Activated CD8-positive, alpha-beta memory T cell treated with anti-CD3 and anti-CD28 coated beads, Interleukin-2, amount 10 ng/mL, durations not matched to agents 7 days and 5 days (primary cell): ENCODE results near the gene IFFO2. TPM values are rescaled to one million over a fixed set of nuclear protein-coding genes. Genes with fewer than 3 reads are reported as not detected.

Experiments used
- ATAC-seq: fragments of 150-1000 bp; cut with Tn5 transposase; one replicate; pipeline ENCODE4 v1.10.0; 2021; ENCODE audit warnings: moderate library complexity
- CTCF ChIA-PET: fragments of 350-600 bp; sonication (Branson Sonifier 250); formaldehyde crosslinking; loops from one replicate; lab custom pipeline; 2021; ENCODE audit warnings: antibody characterized with exemption; lab: Charles Lee
- DNase-seq: peaks from one replicate; pipeline ENCODE4 v3.0.0-alpha.2; 2020
- H3K27ac Mint-ChIP-seq: one replicate; pipeline ENCODE4 v1.8.0; 2021; ENCODE audit warnings: mild to moderate bottlenecking, mixed read lengths
- H3K27me3 Mint-ChIP-seq: one replicate; pipeline ENCODE4 v1.8.0; 2021; ENCODE audit warnings: mixed read lengths
- H3K36me3 Mint-ChIP-seq: one replicate; pipeline ENCODE4 v1.8.0; 2021; ENCODE audit warnings: mild to moderate bottlenecking, mixed read lengths
- H3K4me1 Mint-ChIP-seq: one replicate; pipeline ENCODE4 v1.8.0; 2021; ENCODE audit warnings: mixed read lengths
- H3K4me3 Mint-ChIP-seq: one replicate; pipeline ENCODE4 v1.8.0; 2021; ENCODE audit warnings: mild to moderate bottlenecking, moderate library complexity, mixed read lengths
- H3K9me3 Mint-ChIP-seq: one replicate; pipeline ENCODE4 v1.8.0; 2022; ENCODE audit warnings: low read depth, mixed read lengths
- total RNA-seq, 2 experiments: library from RNA; stranded (reverse); gene quantifications; one replicate each; pipeline ENCODE4 v1.2.3, GENCODE V29; 2021

Gene IFFO2
- total RNA-seq, 2 experiments from 2014 or later, result 12.5 to 13.7 TPM

- Mint-ChIP-seq H3K27ac (no peak overlapping the region), H3K4me3 (no peak overlapping the region), H3K4me1 (peaks cover 4% of the 10 kb centered on the region), H3K9me3 (no peaks in the 10 kb centered on the region), H3K27me3 (no peaks in the 10 kb centered on the region), H3K36me3 (peaks cover 18% of the 10 kb centered on the region)
- CTCF ChIA-PET, result interaction anchor here (0.7 to 4.9 kb wide), 43 partner anchors 8 to 335 kb away, joined by 3 to 55 read pairs (median 6); partner anchors contain the start of genes ALDH4A1 and IFFO2
- peak; percentile 89 for ATAC-seq
- peak; percentile 75 for DNase-seq
Measured at GRCh38 chr1:18913065-18913835, 43.2 kb downstream of the IFFO2 start.

DNA sequence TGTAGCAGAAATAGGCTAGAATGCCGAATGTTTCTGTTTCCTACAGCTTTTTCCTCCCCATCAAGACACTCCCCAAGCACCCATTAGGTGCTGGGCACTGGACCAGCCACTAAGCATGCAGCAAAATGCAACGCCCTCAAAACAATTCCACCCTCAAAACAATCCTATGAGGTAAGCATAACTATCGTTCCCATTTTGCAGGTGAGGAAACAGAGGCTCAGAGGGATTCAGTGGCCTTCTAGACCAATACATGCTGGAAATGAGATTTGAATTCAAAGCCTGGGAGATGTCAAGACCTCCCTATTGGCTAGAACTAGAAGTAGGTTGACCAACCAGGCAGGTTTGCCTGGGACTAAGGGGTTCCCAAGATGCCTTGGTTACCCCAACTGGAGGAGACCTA, 43.9 kb downstream of the IFFO2 start:
- Mint-ChIP-seq H3K9me3 (no peaks in the 10 kb centered on the region), H3K36me3 (peaks cover 20% of the 10 kb centered on the region), H3K4me3 (no peak overlapping the region), H3K27me3 (no peaks in the 10 kb centered on the region), H3K27ac (no peak overlapping the region), H3K4me1 (peaks cover 4% of the 10 kb centered on the region)
- no peak for ATAC-seq
- CTCF ChIA-PET, result interaction anchor here (0.9 to 4.9 kb wide), 34 partner anchors 8 to 336 kb away, joined by 3 to 55 read pairs (median 6); partner anchors contain the start of genes ALDH4A1 and IFFO2
- DNase-seq, result no peak

DNA sequence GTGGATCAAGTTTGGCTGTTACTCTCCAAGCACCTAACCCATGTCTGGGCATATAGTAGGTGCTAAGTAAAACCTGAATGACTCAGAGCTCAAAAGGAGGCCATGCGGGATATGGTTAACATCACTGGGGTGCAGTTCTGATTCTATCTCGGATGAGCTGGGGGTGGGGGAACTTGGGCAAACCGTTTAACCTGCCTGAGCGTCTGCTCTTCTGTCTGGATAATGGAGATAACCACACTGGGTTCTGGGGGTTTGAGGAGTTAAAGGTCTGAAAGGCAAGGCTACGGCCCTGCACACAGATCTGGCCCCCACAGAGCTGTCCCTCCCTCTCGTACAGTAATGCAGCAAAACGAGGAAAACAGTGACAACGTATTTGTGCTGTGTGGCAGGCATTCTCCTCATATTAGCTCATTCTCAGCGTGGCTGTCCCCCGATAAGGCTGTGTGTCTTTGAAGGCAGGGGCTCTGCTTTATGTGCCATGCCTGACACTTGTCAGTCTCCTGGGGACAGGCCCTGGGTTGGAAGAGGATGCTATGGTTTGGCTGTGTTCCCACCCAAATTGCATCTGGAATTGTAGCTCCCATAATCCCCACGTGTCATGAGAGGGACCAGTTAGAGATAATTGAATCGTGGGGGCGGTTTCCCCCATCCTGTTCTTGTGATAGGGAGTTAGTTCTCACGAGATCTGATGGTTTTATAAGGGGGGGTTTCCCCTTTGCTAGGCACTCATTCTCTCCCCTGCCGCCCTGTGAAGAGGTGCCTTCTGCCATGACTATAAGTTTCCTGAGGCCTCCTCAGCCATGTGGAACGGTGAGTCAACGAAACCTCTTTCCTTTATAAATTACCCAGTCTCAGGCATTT, 47.3 kb downstream of the IFFO2 start:
- CTCF ChIA-PET, result interaction anchor here (0.7 to 3.6 kb wide), 13 partner anchors 24 to 211 kb away, joined by 3 to 39 read pairs (median 4); partner anchors contain the start of gene IFFO2
- Mint-ChIP-seq H3K27ac (no peak overlapping the region), H3K9me3 (no peaks in the 10 kb centered on the region), H3K4me3 (no peak overlapping the region), H3K4me1 (peaks cover 4% of the 10 kb centered on the region), H3K36me3 (peaks cover 20% of the 10 kb centered on the region), H3K27me3 (no peaks in the 10 kb centered on the region)
- ATAC-seq (no peak), DNase-seq (no peak)

DNA sequence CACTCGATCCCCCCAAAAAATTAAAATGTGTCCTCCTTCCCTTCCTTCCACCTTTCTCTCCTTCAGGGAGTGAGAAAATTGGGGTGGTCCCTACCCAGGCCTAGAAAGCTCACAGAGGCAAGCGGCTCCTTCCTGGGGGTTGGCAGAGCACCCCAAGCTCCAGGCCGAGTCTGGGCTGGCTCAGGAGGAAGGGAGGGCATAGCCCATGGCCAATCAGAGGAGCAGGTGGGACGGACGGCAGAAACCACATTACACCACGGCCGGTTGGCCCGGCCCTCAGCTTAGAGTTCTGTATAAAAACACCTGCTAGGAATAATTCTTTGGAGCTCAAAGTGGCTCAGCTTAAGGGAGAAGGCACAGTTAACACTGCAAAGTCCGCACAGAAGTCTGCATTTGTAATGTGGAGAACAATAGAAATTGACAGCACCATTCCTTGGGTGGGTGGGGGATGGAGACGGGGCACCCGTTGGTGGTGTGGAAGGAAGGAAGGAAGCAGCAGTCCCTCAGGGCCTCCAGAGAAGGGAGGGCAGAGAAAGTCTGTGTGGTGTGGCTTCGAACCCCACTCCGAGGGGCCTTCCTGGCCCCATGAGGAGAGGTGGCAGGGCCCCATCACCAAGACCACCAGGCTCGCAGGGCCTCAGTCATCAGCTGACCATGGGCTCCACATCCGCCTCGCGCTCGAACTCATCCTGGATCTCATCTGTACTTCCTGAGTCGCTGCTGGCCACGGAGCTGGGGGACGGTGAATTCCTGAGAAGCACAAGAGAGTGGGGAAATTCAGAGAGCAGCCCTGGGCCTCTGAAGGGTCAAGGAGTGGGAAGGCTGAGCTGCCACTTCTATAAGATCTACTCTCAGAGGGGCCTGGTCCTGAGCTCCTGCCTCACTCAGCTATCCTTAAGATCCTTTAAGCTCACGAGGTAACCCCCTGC, 48.3 kb downstream of the IFFO2 start:
- Mint-ChIP-seq H3K9me3 (no peaks in the 10 kb centered on the region), H3K4me1 (peaks cover 13% of the 10 kb centered on the region), H3K27me3 (no peaks in the 10 kb centered on the region), H3K4me3 (no peak overlapping the region), H3K27ac (no peak overlapping the region), H3K36me3 (peaks cover 20% of the 10 kb centered on the region)
- DNase-seq, result no peak
- ATAC-seq, result no peak
- CTCF ChIA-PET, result interaction anchor here (0.7 to 6.3 kb wide), 25 partner anchors 7 to 212 kb away, joined by 3 to 55 read pairs (median 7); partner anchors contain the start of gene IFFO2

DNA sequence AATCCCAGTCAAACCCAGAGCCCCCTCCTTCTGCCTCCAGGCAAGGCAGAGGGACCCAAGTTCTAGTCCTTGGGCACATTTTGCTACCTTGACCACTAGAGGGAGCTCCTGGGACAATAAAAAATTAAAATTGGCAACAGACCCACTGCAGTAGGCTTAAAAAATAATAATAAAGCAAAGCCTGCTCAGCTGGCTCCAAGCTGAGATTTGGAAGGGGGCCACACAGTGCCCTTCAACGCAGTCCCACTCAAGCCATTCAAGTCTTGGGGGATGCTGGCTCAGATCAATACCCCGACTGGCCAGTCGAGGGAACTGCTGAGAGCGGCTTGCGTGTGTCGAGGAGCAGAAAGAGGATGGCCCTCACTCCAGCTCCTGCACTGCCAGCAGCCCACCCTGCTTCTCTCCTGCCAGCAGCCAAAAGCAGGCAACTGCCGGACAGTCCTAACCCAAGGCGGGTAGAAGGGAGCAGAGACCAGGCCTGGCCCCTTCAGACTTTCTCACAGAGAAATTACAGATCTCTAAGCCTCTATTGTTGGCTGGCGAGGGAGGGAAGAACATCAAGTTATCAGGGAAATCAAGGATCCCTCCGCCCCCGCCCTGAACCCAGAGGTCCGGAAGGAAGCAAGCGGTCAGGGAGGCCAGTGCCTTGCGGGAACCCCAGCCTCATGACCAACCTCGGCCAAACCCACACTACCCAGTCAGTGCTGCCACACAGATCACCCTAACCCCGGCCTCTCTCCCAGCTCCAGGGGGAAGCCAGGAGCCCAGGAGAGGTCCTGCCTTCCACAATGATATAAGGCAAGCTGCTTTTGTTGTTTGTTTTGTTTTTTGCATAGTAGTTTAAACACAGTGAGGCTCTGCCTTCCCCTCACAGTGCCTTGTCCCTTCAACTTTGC, 49.2 kb downstream of the IFFO2 start:
- Mint-ChIP-seq H3K4me3 (no peak overlapping the region), H3K36me3 (peaks cover 20% of the 10 kb centered on the region), H3K27ac (no peak overlapping the region), H3K27me3 (no peaks in the 10 kb centered on the region), H3K9me3 (no peaks in the 10 kb centered on the region), H3K4me1 (peaks cover 11% of the 10 kb centered on the region)
- ATAC-seq, result no peak
- CTCF ChIA-PET, result interaction anchor here (0.8 to 6.3 kb wide), 45 partner anchors 7 to 753 kb away, joined by 3 to 55 read pairs (median 4); partner anchors contain the start of gene IFFO2
- peak; percentile 70 for DNase-seq

DNA sequence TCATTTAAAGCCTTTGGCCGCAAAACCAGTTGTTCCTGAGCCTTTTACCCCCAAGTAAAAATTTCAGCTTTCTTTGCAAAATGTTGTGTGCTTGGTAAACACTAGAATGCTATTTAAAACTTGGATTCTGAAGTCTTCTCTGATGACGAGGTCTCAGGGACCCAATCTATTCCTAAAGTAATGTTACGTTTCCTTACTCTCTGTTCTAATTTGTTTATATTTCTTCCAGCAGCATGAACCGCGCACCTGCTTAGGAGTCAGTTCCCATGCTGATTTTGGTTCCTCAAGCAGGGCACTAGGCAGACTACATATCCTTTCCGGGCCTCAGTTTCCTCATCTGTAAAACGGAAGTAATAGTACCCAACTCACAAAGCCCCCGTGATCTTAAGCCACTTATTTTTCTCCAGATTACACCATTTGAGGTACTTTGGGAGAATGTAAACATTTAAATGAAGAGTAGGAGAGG, 53.2 kb downstream of the IFFO2 start:
- peak overlapping the region; percentile 92 for H3K4me3 Mint-ChIP-seq
- H3K4me1 Mint-ChIP-seq, result peaks cover 19% of the 10 kb centered on the region
- H3K36me3 Mint-ChIP-seq, result peaks cover 1% of the 10 kb centered on the region
- ATAC-seq (no peak), DNase-seq (no peak)
- H3K27ac Mint-ChIP-seq, result peak overlapping the region; percentile 97
- no peaks in the 10 kb centered on the region for H3K27me3 Mint-ChIP-seq
- no peaks in the 10 kb centered on the region for H3K9me3 Mint-ChIP-seq
- CTCF ChIA-PET, result interaction anchor here (0.8 to 6.3 kb wide), 19 partner anchors 9 to 338 kb away, joined by 3 to 55 read pairs (median 3); no protein-coding TSS in a partner anchor

DNA sequence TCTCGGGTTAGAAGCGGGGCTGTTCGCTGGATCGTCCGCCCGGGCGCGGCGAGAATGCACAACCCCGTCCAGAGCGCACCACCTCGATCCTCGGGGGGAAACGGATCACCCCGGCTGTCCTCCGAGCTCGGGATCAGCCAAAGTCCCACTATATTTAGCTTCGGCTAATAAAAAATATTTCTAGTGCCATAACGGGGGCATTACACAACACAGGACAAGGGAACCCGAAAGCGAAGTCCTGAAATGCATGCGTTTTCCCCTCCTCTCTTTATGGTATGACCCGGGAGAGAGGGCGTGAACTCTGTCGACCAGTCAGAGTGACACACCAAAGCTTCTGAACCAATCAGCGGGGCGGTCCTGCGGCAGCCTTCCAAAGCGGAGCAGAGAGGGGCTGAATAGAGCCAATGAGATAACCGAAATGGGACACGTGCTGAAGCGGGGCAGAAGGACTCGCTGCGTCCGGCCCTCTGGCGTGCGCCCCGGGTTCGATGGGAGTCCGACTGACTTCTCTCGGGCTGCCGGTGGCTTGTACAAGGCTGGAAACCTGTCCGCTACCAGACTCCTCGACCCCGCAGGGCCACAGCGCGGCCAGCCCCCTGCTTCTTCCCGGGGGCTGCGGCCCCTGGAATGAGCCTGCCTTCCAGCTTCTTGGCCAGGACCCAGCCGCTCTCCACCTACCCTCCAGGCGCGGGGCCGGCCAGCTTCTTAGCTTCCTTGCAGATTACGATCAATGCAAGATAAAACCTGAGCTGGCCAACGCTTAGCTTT, 53.8 kb downstream of the IFFO2 start, which contains the start of gene ALDH4A1:
Gene ALDH4A1, minus strand, starts transcription at position 33 of the 768 bp plus-strand sequence. Its CDS starts 32 bp downstream, at position 1.
- Mint-ChIP-seq H3K36me3 (no peaks in the 10 kb centered on the region), H3K4me1 (peaks cover 19% of the 10 kb centered on the region), H3K9me3 (no peaks in the 10 kb centered on the region), H3K27me3 (no peaks in the 10 kb centered on the region), H3K27ac (peak within 1 kb of the TSS; percentile 97), H3K4me3 (peak within 1 kb of the TSS; percentile 92)
- DNase-seq (peak; percentile 98), ATAC-seq (peak; percentile 99)
- CTCF ChIA-PET, result interaction anchor here (0.8 to 6.3 kb wide), 18 partner anchors 8 to 339 kb away, joined by 3 to 55 read pairs (median 4); no protein-coding TSS in a partner anchor

DNA sequence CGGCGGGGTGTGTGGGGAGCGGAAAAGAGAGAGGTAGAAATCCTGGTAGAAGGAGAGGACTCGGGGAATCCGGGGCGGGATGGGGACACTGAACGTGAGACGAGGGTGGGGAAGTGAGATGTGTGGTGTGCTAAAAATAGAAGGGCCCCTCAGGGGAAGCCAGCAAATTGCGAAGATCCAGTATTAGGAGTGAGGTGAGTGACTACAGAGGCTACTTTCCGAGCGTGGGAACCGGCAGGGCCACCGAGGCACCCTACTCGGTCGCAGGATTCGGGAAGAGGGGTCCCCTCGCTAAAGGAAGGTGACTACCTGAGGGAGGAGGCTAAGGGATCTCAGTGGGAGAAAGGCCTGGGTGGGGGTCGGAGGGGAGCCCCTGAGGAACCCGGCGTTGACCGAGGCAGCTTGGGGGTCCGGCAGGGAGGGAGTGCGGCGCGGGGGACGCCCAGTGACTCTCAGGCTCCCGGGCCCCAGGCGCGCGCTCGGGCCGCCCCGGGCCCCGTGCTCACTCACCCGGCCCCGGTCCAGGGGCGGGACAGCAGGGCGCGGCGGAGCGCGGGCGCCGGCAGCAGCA, 54.4 kb downstream of the IFFO2 start:
- peak; percentile 44 for DNase-seq
- H3K36me3 Mint-ChIP-seq, result no peaks in the 10 kb centered on the region
- no peaks in the 10 kb centered on the region for H3K9me3 Mint-ChIP-seq
- no peaks in the 10 kb centered on the region for H3K27me3 Mint-ChIP-seq
- peak overlapping the region; percentile 92 for H3K4me3 Mint-ChIP-seq
- peak overlapping the region; percentile 81 for H3K27ac Mint-ChIP-seq
- H3K4me1 Mint-ChIP-seq, result peaks cover 19% of the 10 kb centered on the region
- no peak for ATAC-seq
- CTCF ChIA-PET, result interaction anchor here (0.8 to 6.3 kb wide), 15 partner anchors 13 to 212 kb away, joined by 3 to 55 read pairs (median 4); no protein-coding TSS in a partner anchor

DNA sequence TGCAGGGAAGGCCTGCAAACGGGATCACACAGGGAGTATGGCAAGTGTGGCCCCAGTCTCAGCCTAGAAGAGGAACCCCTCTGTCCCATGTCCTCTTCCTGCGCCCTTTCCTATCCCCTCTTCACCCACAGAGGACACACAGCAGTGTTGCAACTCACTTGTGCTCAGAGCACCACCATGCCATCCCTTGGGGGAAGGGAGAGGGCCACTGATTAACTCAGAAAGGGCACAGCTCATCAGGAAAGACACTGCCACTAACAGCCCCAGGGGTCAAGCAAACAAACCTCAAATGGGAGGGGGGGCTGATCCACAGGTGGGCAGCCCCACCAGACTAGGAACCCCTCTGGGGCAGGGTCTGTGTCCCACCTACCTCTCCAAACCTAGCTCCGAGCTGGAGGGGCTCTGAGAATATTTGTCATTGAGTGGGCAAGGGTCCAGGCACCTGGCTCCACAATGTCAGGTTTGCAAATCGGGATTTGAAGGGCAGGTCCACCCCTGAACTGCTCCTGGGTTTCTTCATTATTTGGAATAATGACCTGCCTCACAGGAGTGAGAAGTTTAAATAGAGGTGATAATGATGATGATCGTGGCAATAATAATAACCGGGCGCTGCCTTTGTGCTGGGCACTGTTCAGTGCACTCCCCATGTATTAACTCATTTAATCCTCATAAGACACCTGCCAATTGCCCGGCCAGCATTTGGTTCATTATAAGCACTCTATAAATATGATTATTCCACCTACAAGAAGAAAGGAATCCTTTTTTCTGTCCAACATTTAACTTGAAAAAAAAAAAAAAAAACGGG, 55.1 kb downstream of the IFFO2 start:
- CTCF ChIA-PET, result interaction anchor here (0.7 to 6.3 kb wide), 5 partner anchors 12 to 213 kb away, joined by 3 to 55 read pairs (median 10); no protein-coding TSS in a partner anchor
- Mint-ChIP-seq H3K27me3 (no peaks in the 10 kb centered on the region), H3K27ac (peak overlapping the region; percentile 81), H3K4me1 (peaks cover 19% of the 10 kb centered on the region), H3K4me3 (peak overlapping the region; percentile 92), H3K9me3 (no peaks in the 10 kb centered on the region), H3K36me3 (no peaks in the 10 kb centered on the region)
- ATAC-seq (no peak), DNase-seq (no peak)

DNA sequence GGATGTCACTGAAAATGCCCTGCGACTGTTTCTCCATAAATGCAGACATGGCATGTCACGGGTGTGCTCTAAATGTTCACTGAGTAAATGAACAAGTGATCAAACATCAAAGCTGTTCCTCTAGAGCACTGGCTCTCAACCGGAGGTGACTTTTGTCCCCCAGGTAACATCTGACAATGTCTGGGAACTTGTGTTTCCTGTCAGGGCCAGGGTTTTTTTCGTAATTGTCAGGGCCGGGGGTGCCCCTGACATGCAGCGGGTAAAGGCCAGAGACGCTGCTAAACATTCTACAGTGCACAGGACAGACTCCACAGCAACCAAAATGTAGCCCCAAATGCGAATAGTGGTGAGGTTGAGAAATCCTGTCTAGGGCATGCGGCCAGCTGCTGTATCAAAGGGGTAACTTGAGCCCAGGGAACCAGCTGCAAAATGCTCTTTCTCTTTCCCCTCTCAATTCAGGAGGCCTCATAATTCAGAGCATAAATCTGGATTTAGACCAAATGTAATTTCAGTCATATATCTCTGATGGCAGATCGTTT, 56.1 kb downstream of the IFFO2 start:
- DNase-seq (no peak), ATAC-seq (no peak)
- CTCF ChIA-PET, result interaction anchor here (1.7 to 2.6 kb wide), 2 partner anchors 13 to 17 kb away, joined by 9 to 15 read pairs; no protein-coding TSS in a partner anchor
- Mint-ChIP-seq H3K9me3 (no peaks in the 10 kb centered on the region), H3K4me1 (peaks cover 19% of the 10 kb centered on the region), H3K27me3 (no peaks in the 10 kb centered on the region), H3K4me3 (no peak overlapping the region), H3K27ac (no peak overlapping the region), H3K36me3 (no peaks in the 10 kb centered on the region)
